Iris pigment epithelial cell (primary cell): ENCODE data around the gene TDP1.

Experiments
- DNase-seq: peaks from one replicate; pipeline ENCODE4 v3.0.0-alpha.2; 2011; ENCODE audit warnings: low read depth

The TDP1 gene

DNA sequence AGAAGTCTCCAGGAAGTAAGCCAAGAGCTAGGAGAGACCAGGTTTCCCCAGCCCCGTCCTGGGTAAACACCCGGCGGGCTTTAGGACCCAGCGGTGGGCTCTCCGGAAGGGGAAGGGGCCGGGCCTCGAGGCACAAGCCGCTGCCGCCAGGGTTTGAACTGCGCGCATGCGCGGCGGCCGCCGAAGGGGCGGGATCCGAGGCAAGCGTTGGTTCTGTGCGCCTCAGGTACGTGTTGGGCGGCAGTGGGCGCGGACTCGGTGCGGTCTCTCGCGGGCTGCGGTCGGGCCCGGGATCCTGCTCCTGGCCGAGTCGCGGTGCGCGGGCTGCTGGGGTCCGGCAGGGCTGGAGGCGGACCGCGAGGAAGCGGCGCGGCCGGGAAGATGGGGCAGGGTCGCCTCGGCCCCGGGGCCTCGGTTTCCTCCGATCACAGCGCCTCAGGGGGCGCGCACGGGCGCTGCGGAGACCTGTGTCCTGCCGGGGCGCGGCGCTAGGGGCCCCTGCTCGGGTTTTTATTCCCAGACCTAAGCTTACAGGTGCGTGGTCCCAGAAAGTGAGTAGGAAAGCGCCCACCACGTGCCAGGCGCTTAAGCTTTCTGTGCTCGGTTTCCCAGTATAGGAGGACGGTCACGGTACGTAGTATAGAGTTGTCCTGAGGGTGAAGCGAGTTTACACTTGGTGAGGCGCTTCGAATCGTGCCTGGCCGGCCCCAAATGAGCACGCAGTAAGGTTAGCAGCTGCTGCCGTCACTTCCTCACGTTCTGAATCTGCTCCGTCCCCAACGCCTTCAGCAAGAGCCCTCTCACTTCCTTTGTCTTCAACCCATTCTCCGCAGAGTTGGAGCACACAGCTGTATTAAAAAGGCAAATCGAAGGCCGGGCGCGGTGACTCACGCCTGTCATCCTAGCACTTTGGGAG lies at the start of gene TDP1:
Gene TDP1, plus strand, starts transcription at position 183 of the 916 bp plus-strand sequence. CDS start 7,188 bp downstream, outside the sequence.
- DNase-seq: peak; percentile 96

DNA sequence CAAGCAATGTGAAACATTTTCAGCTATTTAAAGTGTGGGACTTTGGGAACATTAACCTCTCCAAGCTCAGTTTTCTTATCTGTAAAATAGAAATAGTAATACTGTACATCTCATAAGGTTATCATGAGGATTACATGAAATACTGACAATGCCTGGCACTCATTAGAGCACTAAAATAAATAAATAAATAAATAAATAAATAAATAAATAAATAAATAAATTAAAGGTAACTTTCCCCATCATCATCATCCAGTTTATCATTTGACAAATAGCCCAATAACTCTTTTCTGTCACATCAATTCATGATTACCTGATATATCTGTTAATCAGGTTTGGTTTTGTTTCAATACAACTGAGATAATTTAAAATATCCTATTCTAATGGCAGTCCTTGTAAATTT lies 49.7 kb upstream of the TDP1 start:
- DNase-seq: no peak

DNA sequence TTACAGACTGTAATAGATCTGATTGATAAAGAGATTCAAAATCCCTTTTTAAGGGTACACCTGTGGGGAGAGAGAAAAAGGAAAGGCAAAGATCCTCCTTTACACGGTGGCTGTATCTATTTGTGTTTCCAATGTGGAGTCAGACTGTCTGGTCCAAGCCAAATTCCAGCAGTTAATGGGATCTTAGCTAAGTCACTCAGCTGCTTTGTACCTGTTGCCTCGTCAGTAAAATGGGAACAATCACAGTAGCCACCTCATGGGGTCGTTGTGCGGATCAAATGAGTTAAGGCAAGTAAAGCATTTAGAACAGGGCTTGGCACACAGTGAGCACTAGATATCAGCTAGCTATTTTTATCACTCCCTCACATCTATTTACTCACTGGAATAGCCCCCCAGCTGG lies 48.1 kb upstream of the TDP1 start:
- DNase-seq: no peak

DNA sequence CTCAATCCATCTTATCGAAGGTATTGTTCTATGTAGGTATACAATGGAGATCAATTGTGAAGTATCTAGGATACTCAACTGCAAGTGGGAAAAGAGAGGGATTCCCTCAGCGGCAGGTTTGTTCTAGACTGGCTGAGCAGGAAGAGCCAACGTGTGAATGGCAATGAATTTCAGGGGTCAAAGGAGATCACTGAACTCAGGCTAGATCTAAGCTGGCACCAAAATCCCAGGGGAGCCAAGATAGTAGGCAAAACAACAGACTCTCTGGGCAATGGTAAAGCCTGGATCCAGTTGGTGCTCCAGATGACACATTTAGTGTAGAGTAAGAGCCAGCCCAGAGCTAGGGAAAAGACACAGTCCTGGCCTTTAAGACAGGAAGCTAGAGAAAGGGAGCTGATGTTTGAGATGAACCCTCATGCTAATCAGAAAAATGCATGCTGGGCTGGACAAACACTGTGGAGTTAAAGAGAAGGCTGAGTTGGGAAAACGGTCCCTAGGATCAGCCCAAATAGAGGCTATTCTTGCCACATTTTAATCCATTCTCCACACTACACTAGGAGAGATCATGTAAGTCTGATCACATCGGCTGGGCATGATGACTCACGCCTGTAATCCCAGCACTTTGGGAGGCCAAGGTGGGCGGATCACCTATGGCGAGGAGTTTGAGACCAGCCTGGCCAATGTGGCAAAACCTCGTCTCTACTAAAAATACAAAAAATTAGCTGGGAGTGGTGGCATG lies 46.8 kb upstream of the TDP1 start:
- peak; percentile 38 for DNase-seq

DNA sequence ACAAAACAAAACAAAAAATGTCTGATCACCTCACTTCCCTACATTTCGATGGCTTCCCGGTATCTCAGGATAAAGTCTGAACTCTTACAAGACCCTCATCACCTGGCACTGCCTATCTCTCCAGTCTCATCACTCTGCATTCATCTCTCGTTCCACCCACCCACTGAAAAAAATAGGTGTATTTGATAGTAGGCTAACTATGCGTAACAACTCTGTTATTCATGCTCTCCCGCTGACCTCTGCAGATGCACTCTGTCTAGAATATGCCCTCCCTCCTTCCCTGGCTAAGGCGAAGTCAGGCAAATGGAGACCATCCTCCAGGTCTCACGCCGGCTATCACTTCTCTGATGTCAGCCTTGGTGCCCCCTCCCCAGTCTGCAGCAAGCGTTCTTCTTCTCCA lies 46.1 kb upstream of the TDP1 start:
- DNase-seq: no peak

DNA sequence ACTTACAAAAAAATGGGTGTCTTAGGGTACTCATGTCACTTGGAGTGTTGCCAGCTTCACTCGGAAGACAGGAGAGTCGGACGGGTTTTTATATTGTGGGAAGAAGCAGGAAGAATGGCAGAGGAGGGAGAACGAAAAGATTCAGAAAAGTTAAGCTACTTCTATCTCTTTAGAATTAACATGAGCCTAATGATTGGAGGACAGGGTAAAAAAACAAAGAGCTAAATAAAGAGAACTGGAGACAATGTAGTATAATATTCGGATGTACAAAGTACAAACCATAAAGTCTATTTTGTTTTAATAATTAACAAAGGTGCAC lies 45.1 kb upstream of the TDP1 start:
- DNase-seq: no peak

DNA sequence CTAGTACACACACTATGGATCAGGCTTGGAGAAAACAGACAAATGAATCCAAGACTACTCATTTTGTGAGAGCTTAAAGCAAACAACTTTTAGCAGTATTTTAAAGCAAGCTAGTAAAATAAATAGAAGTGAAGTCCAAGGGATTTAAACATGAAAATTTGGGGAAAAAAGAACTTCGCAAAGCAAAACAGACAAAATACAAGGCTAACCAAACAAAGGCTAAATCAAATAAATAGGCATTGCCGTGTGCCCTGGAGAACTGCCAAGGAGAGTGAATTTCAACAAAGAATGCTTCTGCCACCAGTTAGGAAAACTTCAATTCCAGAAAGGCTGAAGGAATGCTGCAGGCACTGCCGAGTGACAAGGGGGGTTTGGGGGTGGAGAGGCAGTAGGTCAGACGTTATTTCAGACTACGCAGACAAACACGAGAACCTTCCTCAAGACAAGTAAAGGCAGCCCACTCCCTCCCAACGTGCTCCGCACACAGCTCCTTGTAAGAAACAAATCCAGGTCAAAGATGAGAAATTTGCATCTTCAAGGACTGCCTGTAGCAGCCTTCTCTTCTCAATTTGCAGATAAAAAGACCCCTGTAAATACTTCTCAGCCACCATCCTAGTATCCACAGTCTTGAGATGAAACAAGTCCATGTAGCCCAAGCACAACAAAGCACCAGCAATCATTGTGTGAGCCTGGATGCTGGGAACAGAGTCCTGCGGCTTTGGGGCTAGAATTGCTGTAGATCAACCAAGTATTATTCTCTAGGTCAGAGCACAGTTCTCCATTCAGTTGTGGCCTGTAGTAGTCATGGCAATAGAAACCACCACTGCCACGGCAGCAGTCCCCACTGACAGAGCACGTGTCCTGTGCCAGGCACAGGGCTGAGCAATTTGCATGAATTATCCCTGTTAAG lies 44.5 kb upstream of the TDP1 start:
- DNase-seq: peak; percentile 61

DNA sequence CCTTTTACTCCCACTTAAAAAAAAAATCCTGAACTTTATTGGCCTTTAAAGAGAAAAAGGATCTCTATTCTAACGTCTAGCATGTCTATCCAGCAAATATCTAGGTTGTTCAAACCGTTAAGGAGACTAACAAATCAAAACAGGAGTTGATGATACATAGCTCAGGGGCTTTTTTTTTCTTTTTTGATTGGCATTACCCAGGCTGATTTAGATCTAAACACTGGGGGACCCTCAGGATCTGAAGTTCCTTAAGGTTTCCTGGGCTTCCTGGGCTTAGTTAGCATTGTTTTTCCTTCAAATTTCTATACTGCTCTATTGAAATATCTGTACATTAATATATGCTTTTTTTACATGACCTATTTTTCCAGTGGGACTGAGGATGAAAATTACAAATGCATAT lies 43.5 kb upstream of the TDP1 start:
- DNase-seq: no peak

DNA sequence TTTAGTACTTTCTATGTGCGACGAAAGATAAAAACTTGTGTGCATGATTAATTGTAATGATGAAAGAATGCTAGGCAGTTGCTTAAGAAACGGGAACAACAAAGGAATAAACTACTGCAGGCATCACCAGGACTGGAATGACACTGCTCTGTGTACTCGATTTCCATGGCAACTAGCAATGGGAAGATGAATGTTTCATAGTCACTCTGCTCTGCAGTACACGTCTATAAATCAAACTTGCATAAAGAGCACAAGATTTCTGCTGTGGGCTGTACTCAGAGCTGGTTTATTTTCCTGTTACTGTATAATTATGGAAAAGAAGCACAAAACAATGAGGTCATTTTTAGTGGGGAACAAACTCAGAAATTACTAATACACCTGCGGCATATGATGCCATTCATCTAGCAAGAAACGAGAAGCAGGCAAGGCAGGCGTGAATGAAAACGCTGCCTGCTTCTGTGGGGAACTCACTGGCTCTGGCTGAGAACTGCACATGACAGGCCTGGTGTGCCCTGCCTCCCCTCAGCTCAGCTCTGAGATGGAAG lies 43.0 kb upstream of the TDP1 start:
- peak; percentile 98 for DNase-seq

DNA sequence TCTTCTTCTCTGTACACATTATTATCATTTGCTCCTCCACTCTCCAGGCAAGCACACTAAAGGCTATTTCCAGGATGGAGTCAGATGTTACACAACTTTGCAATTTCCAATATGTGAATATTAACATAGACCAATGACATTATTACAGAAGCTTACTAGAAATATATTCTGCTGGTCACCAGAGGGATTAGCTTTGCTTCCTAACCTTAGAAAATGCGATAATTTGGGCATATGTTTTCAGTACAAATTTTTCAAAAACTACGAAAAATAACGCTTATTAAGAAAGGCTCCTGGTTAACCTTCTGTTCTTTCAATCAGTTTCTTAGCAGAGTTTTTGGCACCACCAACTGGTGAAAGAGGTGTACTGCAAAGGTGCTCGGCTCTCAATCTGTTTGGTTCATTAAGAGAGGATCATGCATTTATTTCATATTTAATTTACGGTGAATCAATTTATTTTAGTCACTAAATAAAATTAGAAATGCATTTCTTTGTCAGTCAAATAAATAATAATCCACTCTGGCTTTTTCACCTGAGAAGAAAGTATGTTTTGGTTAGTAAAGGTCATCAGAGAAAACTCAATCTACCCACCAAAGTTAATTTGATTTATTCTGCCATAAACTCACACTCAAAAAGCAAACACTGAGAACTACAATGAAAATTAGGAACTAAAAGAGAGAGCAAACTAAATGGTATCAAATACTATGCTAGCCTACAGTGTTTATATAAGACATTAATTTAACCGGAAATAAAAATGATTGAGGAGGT lies 40.4 kb upstream of the TDP1 start:
- peak; percentile 78 for DNase-seq

DNA sequence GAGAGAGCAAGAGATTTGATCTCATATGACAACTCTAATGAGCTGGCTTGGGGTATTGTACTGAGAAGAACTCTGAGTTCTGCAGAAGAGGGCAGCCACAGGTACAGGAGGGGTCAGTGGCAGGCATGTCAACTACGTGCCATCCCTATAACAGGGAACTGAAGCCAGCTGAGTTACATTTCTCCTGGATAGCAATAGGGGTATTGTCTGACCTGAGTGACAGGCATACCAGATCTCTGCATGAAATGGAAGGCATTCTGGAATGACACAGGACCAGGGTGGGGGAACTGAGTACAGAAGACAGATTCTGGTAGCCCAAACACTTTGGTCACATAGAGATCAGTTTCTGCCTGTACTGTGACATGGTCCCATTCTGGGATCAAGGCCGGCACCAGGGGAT lies 37.0 kb upstream of the TDP1 start:
- DNase-seq: no peak

DNA sequence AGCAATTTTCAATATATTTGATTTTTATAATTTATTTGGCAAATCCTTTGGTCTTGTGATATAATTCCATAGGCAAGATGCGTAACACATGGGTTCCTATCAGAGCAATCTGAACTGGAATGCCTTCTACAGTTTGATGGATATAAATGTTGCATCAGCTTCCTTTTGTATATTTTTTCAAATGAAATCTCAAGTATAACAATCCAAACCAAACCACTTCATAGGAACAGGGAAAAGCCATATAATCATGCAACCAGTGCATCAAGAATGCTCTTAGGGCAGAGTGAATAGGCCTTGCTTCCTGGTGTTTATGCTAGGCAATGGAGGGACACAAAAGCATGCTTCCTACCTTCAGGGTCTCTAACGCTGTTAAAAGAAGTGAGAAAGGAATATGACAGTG lies 35.7 kb upstream of the TDP1 start:
- DNase-seq: peak; percentile 46

DNA sequence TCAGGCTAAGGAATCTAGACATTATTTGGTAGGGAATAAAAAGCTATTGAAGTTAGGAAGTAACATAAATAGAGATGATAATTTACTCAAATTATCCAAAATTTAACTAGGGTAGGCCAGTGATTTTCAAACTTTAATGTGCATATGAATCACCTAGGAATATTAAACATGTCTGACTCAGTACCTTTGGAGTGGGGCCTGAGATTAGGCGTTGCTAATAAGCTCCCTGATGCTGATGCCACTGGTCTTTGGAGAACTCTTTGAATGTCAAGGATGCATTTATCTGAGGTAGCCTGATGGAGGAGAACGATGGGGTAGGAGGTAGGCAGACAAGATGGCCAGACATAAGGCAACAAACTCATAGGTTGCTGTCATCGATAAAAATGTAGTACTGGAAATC lies 34.4 kb upstream of the TDP1 start:
- peak; percentile 38 for DNase-seq

DNA sequence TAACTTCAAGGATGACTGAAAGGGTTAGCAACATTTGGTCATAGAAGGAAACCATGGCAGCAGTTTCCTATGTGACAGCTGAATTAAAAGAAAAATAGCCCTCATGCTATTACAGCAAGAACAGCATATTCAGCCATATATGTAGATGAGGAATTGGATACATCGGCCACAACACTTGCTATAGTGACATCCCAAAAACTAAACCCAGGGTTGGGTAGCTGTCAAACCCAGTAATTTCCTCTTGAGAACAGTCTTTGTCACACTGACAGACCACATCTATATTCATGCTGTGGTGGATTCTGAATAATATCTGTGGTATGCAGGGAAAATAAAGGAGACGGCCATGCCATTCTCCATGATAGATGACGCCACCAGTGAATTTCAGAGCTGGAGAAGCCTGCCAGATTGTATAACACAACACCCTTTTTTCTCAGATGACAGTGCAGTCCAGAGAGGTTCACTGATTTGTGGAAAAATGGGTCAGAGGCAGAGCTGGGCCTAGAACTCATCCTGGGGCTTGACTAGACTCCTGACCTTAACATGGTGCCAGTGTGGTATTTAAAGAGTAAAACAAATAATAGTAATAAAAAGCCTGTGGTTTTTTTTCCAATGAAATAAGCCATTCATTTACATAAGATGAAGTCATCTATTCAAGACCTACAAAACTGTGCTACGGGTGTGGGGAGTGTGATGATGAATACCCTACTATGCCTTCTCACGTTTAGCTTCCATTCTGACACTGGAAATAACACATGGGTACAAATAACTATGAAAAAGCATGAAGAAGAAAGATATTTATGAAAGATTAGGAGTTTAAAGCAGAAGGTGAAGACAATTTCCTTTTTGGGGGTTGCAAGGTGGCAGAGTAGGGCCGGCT lies 33.5 kb upstream of the TDP1 start:
- DNase-seq: peak; percentile 96

DNA sequence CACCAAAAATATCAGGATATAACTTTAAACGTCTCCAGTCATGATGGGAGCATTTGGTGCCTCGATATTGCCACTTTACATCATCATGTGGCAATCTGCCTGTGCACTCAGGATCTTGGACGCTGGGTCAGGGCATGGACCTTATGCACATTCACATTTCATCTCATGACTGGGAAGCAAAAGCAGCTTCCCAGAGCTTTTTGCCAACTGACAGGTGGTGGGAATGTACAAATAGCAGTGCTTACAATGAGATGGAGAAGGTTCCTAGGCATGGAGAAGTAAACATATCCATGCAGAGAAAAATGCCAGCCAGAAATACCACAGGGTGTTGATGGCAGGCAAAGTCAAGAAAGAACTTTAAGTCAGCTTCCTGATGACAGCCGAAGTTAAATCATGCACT lies 31.5 kb upstream of the TDP1 start:
- no peak for DNase-seq

DNA sequence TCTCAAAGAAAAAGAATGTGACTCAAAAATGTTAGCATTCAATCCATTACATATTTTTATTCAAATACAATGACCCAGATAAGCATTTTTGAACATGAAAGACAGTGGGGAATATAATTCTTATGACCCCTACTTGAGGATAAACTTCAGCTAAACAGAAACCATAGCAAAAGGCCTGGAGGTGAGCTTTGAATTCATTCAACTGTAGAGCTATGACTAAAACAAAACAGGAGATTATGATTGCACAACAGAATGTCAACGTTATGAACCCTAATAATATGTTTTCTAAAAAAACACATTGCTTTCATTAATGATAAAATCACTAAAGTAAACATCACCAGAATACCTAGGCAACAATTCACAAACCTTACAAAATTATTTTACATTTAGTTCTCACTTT lies 29.0 kb upstream of the TDP1 start:
- DNase-seq: peak; percentile 89

DNA sequence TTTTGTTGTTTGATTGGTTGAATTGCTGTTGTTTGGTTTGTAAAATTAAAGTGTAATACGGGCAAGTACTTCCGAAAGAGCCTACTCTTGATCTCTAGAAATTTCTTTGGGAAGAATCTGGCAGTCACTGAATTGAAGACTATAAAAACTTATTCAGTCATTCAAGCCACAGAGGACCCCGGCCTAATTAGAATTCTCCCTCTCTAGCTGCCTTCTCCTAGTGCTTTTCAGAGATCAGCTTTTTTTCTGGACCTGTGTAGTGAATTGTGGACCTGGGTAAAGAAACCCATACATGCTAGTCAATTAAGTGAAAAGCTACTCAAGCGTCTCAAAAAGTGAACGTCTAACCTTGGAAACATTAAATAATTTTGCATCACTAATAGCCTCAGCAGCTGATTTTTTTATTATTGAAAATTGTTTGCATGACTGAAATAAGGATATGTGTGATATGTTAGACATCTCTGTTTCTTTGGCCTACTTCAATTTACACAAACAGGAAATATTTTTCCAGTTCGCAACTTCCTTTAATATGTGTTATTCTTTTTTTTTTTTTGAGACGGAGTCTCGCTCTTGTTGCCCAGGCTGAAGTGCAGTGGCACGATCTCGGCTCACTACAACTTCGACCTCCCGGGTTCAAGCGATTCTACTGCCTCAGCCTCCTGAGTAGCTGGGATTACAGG lies 28.4 kb upstream of the TDP1 start:
- DNase-seq: peak; percentile 66

DNA sequence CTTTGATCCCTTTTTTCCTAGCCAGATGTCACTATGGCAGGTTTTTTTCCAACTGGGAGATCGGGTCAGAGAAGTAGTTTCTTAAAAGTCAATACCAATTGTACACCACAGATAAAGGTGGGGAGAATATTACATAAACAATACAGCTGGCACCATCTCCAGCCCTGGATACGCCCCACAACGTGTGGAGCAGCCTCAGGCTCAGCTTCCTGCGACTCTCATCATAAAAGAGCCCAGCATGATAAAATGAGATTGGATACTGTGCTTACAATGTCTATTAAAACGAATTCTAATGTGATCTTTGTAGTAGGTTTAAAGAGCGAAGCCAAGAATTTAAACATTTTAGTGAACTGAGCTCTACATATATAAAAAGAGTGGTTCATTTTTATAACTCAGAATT lies 22.7 kb upstream of the TDP1 start:
- DNase-seq: no peak

DNA sequence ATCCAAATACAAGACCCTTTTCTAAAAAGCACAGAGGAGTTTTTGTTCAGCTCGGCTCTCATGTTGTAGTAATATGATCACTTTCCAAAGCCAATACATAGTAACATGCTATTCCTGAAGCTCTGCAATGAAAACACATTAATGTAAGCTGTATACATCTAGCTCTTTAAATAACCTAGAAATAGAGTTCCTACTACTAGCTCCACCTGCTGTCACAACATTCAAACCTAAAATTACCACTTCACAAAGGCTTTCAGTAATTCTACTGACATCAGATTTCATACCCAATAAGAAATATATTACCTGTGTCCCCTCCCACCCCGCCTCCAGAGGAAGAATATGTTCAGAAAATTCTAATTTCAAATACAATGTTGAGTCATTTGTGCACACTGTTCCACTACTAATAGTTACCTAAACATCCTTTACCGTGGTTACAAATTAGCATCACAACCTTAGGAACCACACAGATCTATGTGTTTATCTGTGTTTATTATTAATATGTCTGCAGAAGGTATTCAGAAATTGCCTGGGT lies 19.0 kb upstream of the TDP1 start:
- DNase-seq: peak; percentile 22
